Motor neuron (in vitro differentiated cells): ENCODE measurements around the gene ZBTB42. TPM values are rescaled to one million over a fixed set of nuclear protein-coding genes. Genes with fewer than 3 reads are reported as not detected.
A peak's percentile ranks its signal among the peaks of the same experiment; 100 is the strongest.

Source experiments
- ATAC-seq, 8 experiments: fragments of 200-7000 bp; cut with Tn5 transposase; replicated peaks in 6 of 8; 2 replicates each; pipeline ENCODE4 v1.8.0; 2021; ENCODE audit warnings: mild to moderate bottlenecking in 8 of 8, moderate library complexity in 8 of 8
- H3K27ac ChIP-seq, 2 donors: fragments of 250-450 bp; sonication (Bioruptor Pico); 2 replicates each; pipeline ENCODE4 v1.9.0; 2021; ENCODE audit warnings: antibody characterized with exemption in 2 of 2, mild to moderate bottlenecking in 2 of 2, moderate library complexity in 1 of 2
- H3K4me1 ChIP-seq, 2 donors: fragments of 250-450 bp; sonication (Bioruptor Pico); replicated peaks in 1 of 2; 2 replicates each; pipeline ENCODE4 v1.6.1; 2021; ENCODE audit warnings: antibody characterized with exemption in 2 of 2, mild to moderate bottlenecking in 2 of 2, moderate library complexity in 1 of 2
- H3K4me3 ChIP-seq, 5 donors: fragments of 250-450 bp; sonication (Bioruptor Pico); 2 replicates each; pipeline ENCODE4 v1.9.0; 2021; ENCODE audit warnings: antibody characterized with exemption in 5 of 5, mild to moderate bottlenecking in 5 of 5, moderate library complexity in 4 of 5
- WGBS, 10 experiments: fragments of 450-650 bp; shearing (Covaris generic); methylation state at CpG; one replicate each; pipeline ENCODE4 v1.0.0; 2022; 5-methylcytosine and 5-hydroxymethylcytosine counted together
- in situ Hi-C, 9 experiments: fragments of 400-800 bp; cut with MboI; loops; one replicate each; pipeline ENCODE4 v1.15.0; 2021; ENCODE audit warnings: low sequenced_read_pairs in 9 of 9, low pct_unique_long_range_greater_than_20kb in 2 of 9; ENCODE audit not compliant: unreplicated experiment in 9 of 9
- total RNA-seq, 8 experiments: library from RNA; unstranded; fragments of 300-600 nt; gene quantifications; 2 replicates each; pipeline versions ENCODE4 v1.2.3 to v1.2.4, GENCODE V29; 2022

Gene ZBTB42
- total RNA-seq, 8 experiments from 2014 or later = 0.60 to 5.0 (median 2.4) TPM

DNA sequence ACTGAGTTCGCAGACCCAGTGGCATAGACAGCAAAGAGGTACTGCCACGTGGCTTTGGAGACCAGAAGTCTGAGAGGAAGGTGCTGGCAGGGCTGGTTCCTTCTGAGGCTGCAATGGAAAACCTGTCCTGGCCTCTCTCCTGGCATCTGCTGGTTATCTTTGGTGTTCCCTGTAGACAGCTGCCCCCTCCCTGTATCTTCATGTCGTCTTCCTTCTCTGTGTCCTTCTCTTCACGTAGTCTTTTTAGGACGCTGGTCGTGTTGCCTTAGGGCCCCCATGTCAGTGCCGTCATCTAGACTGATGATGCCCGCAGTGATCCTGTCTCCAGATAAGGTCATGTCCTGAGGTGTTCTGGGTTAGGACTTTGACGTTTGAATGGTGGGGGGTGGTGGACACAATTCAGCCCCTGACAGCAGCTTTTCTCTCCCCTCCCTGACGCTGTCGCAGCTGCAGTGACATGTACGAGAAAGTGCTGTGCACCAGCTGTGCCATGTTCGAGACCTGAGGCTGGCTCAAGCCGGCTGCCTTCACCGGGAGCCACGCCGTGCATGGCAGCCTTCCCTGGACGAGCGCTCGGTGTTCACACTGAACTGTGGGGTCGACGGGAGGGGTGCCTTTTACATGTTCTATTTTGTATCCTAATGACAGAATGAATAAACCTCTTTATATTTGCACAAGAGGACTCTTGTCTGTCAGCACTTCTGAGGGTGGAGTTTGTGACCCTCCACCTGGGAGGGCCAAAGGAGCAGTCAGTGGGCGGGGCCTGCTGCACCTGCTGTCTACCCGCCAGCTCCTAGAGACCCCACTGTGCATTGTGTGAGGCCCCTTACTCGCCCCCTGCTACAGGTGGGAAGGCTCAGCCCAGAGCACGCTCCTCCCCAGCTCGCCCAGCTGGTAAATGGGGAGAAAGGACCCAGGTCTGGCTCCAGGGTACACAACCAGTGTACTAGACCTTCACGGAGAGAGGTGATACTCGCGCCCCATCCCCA, 41.6 kb upstream of the ZBTB42 start:
- WGBS, 10 experiments = 60 to 100% (median 90%) methylated on average over 1 to 13 of the region's 30 CpGs; no CpG with 5 or more reads in 1 of the 10 experiments
- H3K27ac ChIP-seq = no peak overlapping the region
- in situ Hi-C loops = no loop called here
- peak in 2 of 8 experiments; percentile 11 to 20 for ATAC-seq
- H3K4me3 ChIP-seq = no peak overlapping the region
- peaks cover 4 to 5% of the 10 kb centered on the region in 2 donors for H3K4me1 ChIP-seq

DNA sequence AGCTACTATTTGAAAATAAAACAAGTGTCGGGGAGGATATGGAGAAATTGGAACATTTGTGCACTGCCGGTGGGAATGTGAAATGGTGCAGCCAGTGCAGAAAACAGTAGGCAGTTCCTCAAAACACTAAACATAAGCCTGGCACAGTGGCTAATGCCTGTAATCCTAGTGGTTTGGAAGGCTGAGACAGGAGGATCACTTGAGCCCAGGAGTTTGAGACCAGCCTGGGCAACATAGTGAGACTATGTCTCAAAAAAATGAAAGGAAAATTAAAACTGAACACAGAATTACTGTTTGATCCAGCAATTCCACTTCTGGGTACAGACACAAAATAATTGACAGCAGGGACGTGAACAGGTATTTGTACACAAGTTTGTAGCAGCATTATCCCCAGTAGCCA, 35.4 kb upstream of the ZBTB42 start:
- 60 to 100% (median 92%) methylated on average over 1 to 3 of the region's 3 CpGs for WGBS, 10 experiments
- in situ Hi-C loops = loop anchor here in 1 of 9 experiments (10.0 kb wide), 1 partner anchor 59 kb away; no protein-coding TSS in a partner anchor

DNA sequence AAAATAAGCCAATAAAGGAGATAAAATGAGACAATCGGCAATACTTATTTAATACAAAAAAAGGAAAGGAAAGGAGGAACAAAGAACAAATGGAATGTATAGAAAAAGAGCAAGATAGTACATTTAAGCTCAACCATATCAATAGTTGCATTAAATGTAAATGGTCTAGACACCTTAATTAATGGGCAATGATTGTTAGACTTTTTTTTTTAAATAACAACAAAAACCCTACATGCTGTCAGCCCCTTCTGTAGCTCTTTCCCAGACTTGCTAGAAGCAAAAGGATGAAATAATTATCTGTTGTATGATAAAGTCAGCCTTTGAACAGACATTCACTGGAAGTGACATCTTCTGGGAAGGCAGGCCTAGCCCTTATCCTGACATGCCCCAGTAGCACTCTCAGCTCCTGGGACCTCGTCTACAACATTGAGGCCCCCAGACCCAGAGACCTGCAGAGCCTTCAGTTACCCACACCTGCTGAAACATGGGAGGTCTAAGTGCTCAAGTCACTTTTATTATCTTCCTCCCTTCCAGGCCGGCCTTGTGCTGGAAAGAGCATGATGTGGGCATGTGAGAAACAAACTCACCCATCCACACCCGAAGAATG, 34.5 kb upstream of the ZBTB42 start:
- in situ Hi-C loops = loop anchor here in 1 of 9 experiments (10.0 kb wide), 1 partner anchor 58 kb away; no protein-coding TSS in a partner anchor
- WGBS, 10 experiments = 83 to 100% (median 95%) methylated on average over 1 to 4 of the region's 4 CpGs; no CpG with 5 or more reads in 2 of the 10 experiments
- H3K27ac ChIP-seq = no peak overlapping the region
- H3K4me3 ChIP-seq = no peak overlapping the region
- H3K4me1 ChIP-seq = peaks cover 16% of the 10 kb centered on the region in 2 donors
- ATAC-seq = no peak

More for the DNA sequence above, 35.4 kb upstream of the ZBTB42 start:
- ATAC-seq = no peak
- H3K4me1 ChIP-seq = peaks cover 16% of the 10 kb centered on the region in 2 donors
- H3K4me3 ChIP-seq = no peak overlapping the region
- H3K27ac ChIP-seq = no peak overlapping the region

DNA sequence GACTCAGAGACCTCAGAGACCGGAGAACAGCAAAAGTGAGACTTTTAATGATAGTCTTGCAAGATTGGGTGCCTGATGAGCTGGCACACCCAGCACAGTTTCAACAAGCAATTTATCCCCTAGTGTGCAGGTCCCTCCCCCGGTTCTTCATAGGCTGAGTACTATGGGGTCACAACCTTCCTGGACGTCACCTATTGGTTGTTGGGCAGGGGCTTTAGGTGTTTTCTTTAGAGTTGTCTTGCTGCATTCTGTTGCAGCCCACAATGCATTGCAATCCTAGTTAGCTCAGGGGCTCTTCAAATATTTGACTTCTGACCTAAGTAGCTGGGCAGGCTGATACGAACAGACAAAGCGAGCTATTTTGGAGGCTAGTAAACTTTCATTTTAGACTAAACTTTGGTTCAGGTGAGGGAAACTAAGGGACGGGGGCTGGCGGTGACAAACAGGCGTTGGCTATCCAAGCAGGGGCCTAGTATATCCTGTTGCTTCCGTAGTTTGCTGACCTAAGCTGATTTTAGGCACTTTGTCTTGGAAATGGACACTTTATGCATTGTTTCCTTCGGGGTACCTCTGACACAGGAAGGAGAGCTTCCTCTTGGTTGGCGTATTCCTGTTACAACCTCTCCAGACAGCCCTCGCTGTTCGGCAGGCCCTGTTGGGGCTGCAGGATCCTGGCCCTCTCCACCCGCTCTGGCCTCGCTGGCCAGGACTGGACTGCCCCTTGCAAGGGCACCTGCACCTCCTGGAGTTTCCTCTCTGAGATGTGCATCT, 33.9 kb upstream of the ZBTB42 start:
- Histone ChIP-seq H3K4me3 (no peak overlapping the region), H3K4me1 (peaks cover 16% of the 10 kb centered on the region in 2 donors), H3K27ac (no peak overlapping the region)
- in situ Hi-C loops = loop anchor here in 1 of 9 experiments (10.0 kb wide), 1 partner anchor 58 kb away; no protein-coding TSS in a partner anchor
- no peak for ATAC-seq
- WGBS, 10 experiments = 60 to 96% (median 87%) methylated on average over 1 to 10 of the region's 15 CpGs; no CpG with 5 or more reads in 3 of the 10 experiments

DNA sequence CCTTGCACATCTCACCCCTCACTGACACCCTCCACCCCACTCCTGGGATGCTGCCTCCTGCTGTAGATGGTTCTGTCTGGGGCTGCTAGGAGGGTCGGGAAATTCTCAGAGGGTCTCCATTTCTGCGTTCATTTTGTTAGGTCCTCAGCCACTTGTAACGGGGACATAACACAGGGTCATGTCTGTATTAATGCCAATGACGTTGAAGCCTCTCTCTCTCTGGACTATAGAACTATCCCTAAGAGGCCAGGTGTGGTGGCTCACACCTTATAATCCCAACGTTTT, 33.3 kb upstream of the ZBTB42 start:
- ATAC-seq = no peak
- H3K27ac ChIP-seq = no peak overlapping the region
- no peak overlapping the region for H3K4me3 ChIP-seq
- H3K4me1 ChIP-seq = peaks cover 16% of the 10 kb centered on the region in 2 donors
- WGBS, 10 experiments = 40 to 96% (median 74%) methylated on average over 1 to 4 of the region's 5 CpGs; no CpG with 5 or more reads in 4 of the 10 experiments
- in situ Hi-C loops = loop anchor here in 1 of 9 experiments (10.0 kb wide), 1 partner anchor 57 kb away; no protein-coding TSS in a partner anchor

DNA sequence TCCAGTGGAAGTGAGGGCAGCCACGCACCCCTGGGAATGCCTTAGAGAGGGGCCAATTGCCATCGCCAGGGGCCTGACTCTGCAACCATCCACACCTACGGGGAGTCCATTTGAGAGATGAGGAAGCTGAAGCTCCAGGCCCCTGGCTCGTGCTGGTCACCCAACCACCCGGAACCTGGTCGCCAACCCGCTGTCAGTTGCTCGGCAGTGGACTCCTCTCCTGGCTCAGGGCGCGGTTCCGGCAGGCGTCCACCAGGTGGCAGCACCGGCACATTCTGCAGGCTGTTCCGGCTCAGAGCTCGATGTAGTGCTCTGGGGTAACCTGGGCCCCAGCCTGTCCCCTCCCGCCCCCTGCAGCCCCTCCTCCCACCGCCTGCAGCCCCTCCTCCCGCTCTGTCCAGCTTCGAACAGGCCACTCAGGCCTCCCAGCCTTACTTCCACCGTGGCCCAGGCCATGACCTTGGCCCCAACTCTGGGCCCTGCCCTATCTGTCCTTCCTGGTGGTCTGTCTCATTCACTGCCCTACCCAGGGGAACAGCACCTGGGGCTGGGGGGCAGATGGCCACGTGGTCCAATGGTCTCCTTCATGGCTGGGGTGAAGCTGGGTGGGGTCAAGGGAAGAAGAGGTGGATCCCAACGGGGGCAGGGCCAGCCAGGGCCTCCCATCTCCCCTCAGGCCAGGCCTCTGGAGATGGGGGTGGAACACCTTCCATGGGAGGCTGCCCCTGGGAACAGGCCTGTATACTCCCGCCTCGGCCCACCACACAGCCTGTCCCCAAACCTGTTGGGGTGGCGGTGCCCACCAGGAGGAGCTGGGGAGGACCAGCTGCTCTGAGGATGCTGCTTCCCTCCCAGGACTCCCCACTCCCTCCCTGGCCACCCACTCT, 32.2 kb upstream of the ZBTB42 start:
- no peak overlapping the region for H3K4me3 ChIP-seq
- H3K27ac ChIP-seq = peak overlapping the region; percentile 25 to 89
- ATAC-seq = peak; percentile 83 to 93 (median 90)
- in situ Hi-C loops = loop anchor here in 1 of 9 experiments (10.0 kb wide), 1 partner anchor 56 kb away; no protein-coding TSS in a partner anchor
- 0 to 28% (median 10%) methylated on average over 1 to 7 of the region's 25 CpGs; no CpG with 5 or more reads in 5 of the 10 experiments for WGBS, 10 experiments
- peaks cover 16% of the 10 kb centered on the region in 2 donors for H3K4me1 ChIP-seq

DNA sequence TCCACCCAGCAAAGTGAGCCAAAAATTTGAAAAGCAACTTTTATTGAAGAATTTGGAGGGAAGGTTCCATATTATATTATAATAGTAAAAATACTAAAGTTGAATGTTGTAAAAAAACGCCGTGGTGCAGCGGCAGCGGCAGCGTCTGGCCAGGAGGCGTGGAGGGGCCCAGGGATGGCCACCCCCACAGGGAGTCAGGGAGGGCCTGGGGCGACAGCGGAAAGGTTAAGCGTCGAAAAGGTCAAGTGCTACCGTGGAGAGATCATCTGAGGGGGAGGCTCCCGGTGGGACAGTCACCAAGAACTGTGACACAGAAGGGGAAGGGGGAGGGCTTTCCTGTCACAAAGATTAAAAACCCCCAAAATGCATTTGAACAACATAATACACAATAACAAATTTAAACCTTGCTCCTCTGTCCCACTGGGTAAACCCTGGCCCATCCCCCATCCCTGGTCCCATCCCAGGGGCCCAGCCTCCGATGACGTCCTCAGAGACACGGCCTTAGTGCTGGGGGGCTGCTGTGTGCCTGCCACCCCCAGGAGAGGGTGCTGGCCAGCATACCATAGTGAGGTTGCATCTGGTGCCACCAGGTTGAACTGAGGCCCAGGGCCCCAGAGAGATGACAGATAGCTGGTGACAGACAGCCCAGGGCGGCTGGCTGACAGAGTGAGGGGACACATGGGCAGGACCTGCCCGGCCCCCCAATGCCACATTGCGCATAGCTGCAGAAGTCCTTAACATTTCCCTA, 31.4 kb upstream of the ZBTB42 start:
- 0 to 80% (median 72%) methylated on average over 1 to 6 of the region's 18 CpGs; no CpG with 5 or more reads in 4 of the 10 experiments for WGBS, 10 experiments
- Histone ChIP-seq H3K4me3 (no peak overlapping the region), H3K4me1 (peaks cover 16% of the 10 kb centered on the region in 2 donors), H3K27ac (peak overlapping the region; percentile 14 to 89)
- ATAC-seq = peak in 3 of 8 experiments; percentile 2 to 9 (median 3)
- in situ Hi-C loops = loop anchor here in 1 of 9 experiments (10.0 kb wide), 1 partner anchor 55 kb away; no protein-coding TSS in a partner anchor

DNA sequence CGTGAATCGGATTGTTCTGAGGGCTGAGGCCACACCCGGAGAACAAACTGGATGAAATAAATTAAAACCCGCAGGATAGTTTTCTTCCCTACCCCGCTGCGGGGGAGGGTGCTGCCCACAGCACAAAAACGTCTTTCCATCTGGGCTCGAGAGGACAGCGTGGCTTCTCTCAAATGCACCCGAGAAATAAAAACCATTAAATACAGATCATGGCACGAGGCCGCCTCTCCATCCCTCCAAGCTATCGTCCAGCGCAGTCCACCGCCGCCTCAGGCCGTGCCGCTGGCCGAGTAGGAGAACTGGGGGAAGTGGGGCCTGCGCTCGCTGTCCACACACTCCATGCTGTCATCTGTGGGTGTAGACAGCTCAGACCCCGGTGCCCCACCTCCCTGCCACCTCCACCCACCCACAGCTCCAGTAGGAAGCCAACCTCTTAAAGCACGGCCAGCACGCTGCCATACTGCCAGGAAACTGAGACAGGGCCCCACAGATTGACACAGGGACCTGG, 30.8 kb upstream of the ZBTB42 start:
- Histone ChIP-seq H3K4me1 (peaks cover 16% of the 10 kb centered on the region in 2 donors), H3K4me3 (no peak overlapping the region), H3K27ac (peak overlapping the region; percentile 14 to 89)
- ATAC-seq = no peak
- WGBS, 10 experiments = 20 to 100% (median 76%) methylated on average over 1 to 12 of the region's 24 CpGs; no CpG with 5 or more reads in 4 of the 10 experiments
- in situ Hi-C loops = no loop called here

DNA sequence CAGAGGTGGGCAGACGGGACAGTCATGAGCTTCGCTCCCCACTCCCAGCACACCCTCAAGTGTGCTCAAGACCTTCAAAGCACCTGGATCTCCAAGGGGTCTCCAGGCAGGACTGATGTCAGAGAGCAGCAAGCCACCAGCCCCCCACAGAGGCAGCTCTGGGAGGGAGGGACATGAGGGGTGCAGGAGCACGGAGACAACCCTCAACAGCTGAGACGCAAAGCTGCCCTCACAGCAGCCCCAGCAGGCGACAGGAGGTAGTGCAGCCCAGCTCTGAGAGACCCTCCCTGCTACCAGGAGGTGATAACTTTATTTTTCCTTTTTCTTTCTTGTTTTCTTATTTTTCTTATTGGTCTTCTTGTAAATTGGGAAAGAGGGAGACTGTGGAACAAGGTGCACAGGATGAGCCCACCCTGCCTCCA, 30.0 kb upstream of the ZBTB42 start:
- in situ Hi-C loops = no loop called here
- no peak overlapping the region for H3K4me3 ChIP-seq
- 89 to 100% (median 95%) methylated on average over 2 to 5 of the region's 5 CpGs; no CpG with 5 or more reads in 7 of the 10 experiments for WGBS, 10 experiments
- H3K4me1 ChIP-seq = peaks cover 16% of the 10 kb centered on the region in 2 donors
- no peak overlapping the region for H3K27ac ChIP-seq
- no peak for ATAC-seq

DNA sequence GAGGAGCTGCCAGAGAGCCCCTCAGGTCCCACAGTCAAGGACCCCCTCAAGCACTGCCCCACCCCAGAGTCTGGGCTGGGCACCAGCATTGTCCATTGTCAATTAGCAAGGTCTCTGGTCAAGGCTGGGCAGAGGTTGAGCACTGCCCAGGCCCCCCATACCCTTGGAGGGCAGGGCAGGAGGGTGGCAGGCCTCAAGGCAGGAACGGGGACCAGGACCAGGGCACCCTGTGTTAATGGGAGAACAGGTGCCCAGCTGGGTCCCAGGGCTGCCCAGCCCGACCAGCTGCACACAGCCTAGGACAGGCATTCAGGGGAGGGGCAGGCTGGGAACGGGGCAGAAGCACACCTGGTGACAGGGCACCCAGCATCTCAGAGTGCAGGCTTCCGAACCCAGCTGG, 29.5 kb upstream of the ZBTB42 start:
- Histone ChIP-seq H3K27ac (no peak overlapping the region), H3K4me3 (no peak overlapping the region), H3K4me1 (peaks cover 16% of the 10 kb centered on the region in 2 donors)
- no peak for ATAC-seq
- WGBS, 10 experiments = 100% methylated on average over 1 to 2 of the region's 4 CpGs; no CpG with 5 or more reads in 7 of the 10 experiments
- in situ Hi-C loops = no loop called here
